Endodermal cell (in vitro differentiated cells): ENCODE measurements around the gene AKR7A3. TPM values are rescaled to one million over a fixed set of nuclear protein-coding genes. Genes with fewer than 3 reads are reported as not detected.

ENCODE experiments used
- DNase-seq: peaks from one replicate; pipeline ENCODE4 v3.0.0-alpha.2; 2017
- H3K27ac ChIP-seq: 2 replicates; pipeline ENCODE4 v1.5.1; 2013; ENCODE audit warnings: mild to moderate bottlenecking, low read depth, low read length, moderate library complexity
- H3K27me3 ChIP-seq: 2 replicates; pipeline ENCODE4 v1.6.1; 2013; ENCODE audit warnings: mild to moderate bottlenecking, low read length, moderate library complexity; ENCODE audit not compliant: insufficient read depth, control insufficient read depth, poor library complexity, severe bottlenecking
- H3K36me3 ChIP-seq: 2 replicates; pipeline ENCODE4 v1.7.0; 2013; ENCODE audit warnings: mild to moderate bottlenecking, low read length, moderate library complexity; ENCODE audit not compliant: control insufficient read depth, insufficient read depth
- H3K4me1 ChIP-seq: one replicate; pipeline ENCODE4 v1.7.0; 2013; ENCODE audit warnings: low read length; ENCODE audit not compliant: control insufficient read depth, insufficient read depth
- H3K4me3 ChIP-seq: 2 replicates; pipeline ENCODE4 v1.5.1; 2013; ENCODE audit warnings: mild to moderate bottlenecking, low read length, moderate library complexity
- H3K9ac ChIP-seq: 2 replicates; pipeline ENCODE4 v1.6.1; 2013; ENCODE audit warnings: mild to moderate bottlenecking, low read length, moderate library complexity; ENCODE audit not compliant: poor library complexity, severe bottlenecking; ENCODE audit errors: extremely low read depth
- H3K9me3 ChIP-seq: 2 replicates; pipeline ENCODE4 v1.6.1; 2013; ENCODE audit warnings: mild to moderate bottlenecking, low read length, moderate library complexity; ENCODE audit not compliant: control insufficient read depth
- H3K27ac Mint-ChIP-seq: 2 replicates; pipeline ENCODE4 v1.8.0; 2020; ENCODE audit warnings: mixed read lengths
- H3K27me3 Mint-ChIP-seq: 2 replicates; pipeline ENCODE4 v1.8.0; 2021; ENCODE audit warnings: mild to moderate bottlenecking, mixed read lengths; ENCODE audit not compliant: insufficient read depth
- H3K36me3 Mint-ChIP-seq: 2 replicates; pipeline ENCODE4 v1.8.0; 2020; ENCODE audit warnings: low read depth, mixed read lengths
- H3K4me1 Mint-ChIP-seq: 2 replicates; pipeline ENCODE4 v1.8.0; 2020; ENCODE audit warnings: mixed read lengths
- H3K4me3 Mint-ChIP-seq: 2 replicates; pipeline ENCODE4 v1.8.0; 2020; ENCODE audit warnings: mild to moderate bottlenecking, moderate library complexity, mixed read lengths
- H3K9me3 Mint-ChIP-seq: 2 replicates; pipeline ENCODE4 v1.8.0; 2020; ENCODE audit warnings: mild to moderate bottlenecking, mixed read lengths
- WGBS, 2 experiments: methylation state at CpG; one replicate each; pipeline versions ENCODE4 v1.1.5 to v1.1.7; 2013; ENCODE audit warnings: missing lambda C conversion rate in 2 of 2, mixed read lengths in 1 of 2; ENCODE audit not compliant: insufficient coverage in 1 of 2, insufficient read length in 1 of 2; 5-methylcytosine and 5-hydroxymethylcytosine counted together
- total RNA-seq, 2 donors: library from RNA; stranded (reverse); fragmentation: NEBNext Ultra II Directional in 1 of 2; extraction: Animal tissue kit (Norgen Biotek cat#: 25700) in 1 of 2; gene quantifications; 2 replicates in 1 of 2; 3 replicates in 1 of 2; pipeline ENCODE4 v1.2.1, GENCODE V29; 2021
- TF ChIP-seq, protein P1 (sequence below): fragments of 200-600 bp; sonication (generic); conservative IDR thresholded peaks from 2 replicates; pipeline ENCODE4 v1.5.0; 2021; ENCODE audit warnings: antibody characterized with exemption, mild to moderate bottlenecking

The AKR7A3 gene
- total RNA-seq, 2 donors from 2014 or later, result 0.92 to 2.0 TPM

DNA sequence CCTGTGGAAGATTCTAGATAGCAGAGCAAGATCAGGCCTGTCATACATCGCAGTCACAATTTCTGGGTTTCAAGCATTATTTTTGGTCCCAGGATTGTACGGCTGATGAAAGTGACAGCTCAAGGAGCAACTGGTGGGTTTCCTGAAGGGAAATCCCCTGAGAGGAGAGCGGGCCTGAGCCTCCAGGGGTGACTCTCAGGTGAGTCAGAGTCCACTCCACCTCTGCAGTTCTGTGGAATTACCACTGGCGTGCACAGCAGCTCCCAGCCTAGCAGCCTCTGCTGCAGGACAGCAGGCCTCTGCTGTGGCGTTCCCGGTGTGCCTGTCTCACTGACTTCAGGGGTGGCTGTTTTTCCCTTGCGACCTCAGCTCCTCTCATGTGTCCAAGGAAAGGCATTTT, 48.0 kb upstream of the AKR7A3 start:
- H3K36me3 Mint-ChIP-seq, result peaks cover 24% of the 10 kb centered on the region
- H3K27ac ChIP-seq, result no peak overlapping the region
- H3K4me1 Mint-ChIP-seq, result peaks cover 6% of the 10 kb centered on the region
- no peak overlapping the region for H3K4me3 ChIP-seq
- no peaks in the 10 kb centered on the region for H3K9me3 ChIP-seq
- H3K4me1 ChIP-seq, result no peaks in the 10 kb centered on the region
- 94 to 96% methylated on average over 7 of the region's 7 CpGs for WGBS, 2 experiments
- no peak overlapping the region for H3K9ac ChIP-seq
- no peak overlapping the region for H3K4me3 Mint-ChIP-seq
- H3K9me3 Mint-ChIP-seq, result no peaks in the 10 kb centered on the region
- H3K27ac Mint-ChIP-seq, result no peak overlapping the region
- peaks cover 23% of the 10 kb centered on the region for H3K36me3 ChIP-seq
- no peak for DNase-seq
- TF ChIP-seq, protein P1, sequence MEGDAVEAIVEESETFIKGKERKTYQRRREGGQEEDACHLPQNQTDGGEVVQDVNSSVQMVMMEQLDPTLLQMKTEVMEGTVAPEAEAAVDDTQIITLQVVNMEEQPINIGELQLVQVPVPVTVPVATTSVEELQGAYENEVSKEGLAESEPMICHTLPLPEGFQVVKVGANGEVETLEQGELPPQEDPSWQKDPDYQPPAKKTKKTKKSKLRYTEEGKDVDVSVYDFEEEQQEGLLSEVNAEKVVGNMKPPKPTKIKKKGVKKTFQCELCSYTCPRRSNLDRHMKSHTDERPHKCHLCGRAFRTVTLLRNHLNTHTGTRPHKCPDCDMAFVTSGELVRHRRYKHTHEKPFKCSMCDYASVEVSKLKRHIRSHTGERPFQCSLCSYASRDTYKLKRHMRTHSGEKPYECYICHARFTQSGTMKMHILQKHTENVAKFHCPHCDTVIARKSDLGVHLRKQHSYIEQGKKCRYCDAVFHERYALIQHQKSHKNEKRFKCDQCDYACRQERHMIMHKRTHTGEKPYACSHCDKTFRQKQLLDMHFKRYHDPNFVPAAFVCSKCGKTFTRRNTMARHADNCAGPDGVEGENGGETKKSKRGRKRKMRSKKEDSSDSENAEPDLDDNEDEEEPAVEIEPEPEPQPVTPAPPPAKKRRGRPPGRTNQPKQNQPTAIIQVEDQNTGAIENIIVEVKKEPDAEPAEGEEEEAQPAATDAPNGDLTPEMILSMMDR, result no peak
- no peaks in the 10 kb centered on the region for H3K27me3 Mint-ChIP-seq
- no peaks in the 10 kb centered on the region for H3K27me3 ChIP-seq

DNA sequence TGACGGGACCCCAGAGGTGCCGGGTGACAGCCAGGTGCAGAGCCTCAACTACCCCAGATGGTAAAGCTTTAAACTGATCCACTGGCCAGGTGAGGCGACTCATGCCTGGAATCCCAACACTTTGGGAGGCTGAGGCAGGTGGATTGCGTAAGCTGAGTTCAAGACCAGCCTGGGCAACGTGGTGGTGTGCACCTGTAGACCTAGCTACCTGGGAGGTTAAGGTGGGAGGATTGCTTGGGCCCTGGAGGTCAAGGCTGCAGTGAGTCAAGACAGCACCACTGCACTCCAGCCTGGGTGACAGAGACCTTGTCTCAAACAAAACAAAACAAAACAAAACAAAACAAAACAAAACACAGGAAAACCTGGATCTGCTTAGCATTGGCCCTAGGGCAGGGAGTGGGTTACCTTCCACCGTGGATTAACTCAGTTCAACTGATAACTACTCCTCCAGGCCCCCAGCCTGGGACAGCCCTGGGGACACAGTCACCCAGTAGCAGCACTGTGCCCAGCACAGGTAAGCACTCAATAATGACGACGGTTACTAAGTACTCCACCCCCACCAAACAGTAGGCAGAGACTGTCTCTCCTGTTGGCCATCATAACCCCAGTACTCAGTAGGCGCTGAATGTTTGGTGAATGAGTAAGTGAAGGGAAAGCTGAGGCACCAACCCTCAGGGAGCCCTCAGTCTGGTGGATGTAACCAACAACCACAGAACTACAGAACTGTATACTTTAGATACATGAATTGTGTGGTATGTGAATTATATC, 45.2 kb upstream of the AKR7A3 start:
- Mint-ChIP-seq H3K4me3 (no peak overlapping the region), H3K9me3 (no peaks in the 10 kb centered on the region), H3K36me3 (peaks cover 8% of the 10 kb centered on the region), H3K27me3 (no peaks in the 10 kb centered on the region), H3K4me1 (peaks cover 4% of the 10 kb centered on the region), H3K27ac (no peak overlapping the region)
- WGBS, 2 experiments, result 82 to 85% methylated on average over 7 to 8 of the region's 9 CpGs
- H3K4me1 ChIP-seq, result no peaks in the 10 kb centered on the region
- TF ChIP-seq, protein P1, result no peak
- no peak for DNase-seq
- no peaks in the 10 kb centered on the region for H3K27me3 ChIP-seq
- H3K9ac ChIP-seq, result no peak overlapping the region
- no peak overlapping the region for H3K27ac ChIP-seq
- no peaks in the 10 kb centered on the region for H3K36me3 ChIP-seq
- H3K9me3 ChIP-seq, result no peaks in the 10 kb centered on the region
- no peak overlapping the region for H3K4me3 ChIP-seq

DNA sequence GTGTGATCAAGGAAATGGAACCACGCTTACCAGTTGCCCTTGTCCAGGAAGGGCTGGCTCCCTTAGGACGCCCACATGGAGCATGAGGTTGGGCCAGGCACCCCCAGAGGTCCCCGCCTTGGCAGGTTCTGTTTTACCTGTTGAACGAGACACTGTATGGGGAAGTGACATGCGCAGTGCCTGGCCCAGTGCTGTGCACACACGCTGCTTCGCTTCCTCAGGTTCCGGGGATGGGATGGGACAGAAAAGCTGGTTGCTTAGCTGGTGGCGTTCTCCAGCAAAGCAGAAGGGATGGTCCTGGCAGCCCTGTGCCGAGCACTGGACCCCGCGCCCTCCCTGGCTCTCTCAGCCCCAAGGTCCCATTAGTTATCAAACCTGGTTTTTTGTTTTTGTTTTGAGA, 44.3 kb upstream of the AKR7A3 start:
- TF ChIP-seq, protein P1, result no peak
- Mint-ChIP-seq H3K36me3 (peaks cover 7% of the 10 kb centered on the region), H3K9me3 (no peaks in the 10 kb centered on the region), H3K27me3 (no peaks in the 10 kb centered on the region), H3K27ac (peak overlapping the region; percentile 26), H3K4me1 (no peaks in the 10 kb centered on the region), H3K4me3 (no peak overlapping the region)
- H3K27ac ChIP-seq, result no peak overlapping the region
- DNase-seq, result no peak
- H3K9ac ChIP-seq, result no peak overlapping the region
- no peaks in the 10 kb centered on the region for H3K4me1 ChIP-seq
- H3K9me3 ChIP-seq, result no peaks in the 10 kb centered on the region
- H3K27me3 ChIP-seq, result no peaks in the 10 kb centered on the region
- H3K36me3 ChIP-seq, result peaks cover 2% of the 10 kb centered on the region
- 82 to 90% methylated on average over 9 to 12 of the region's 12 CpGs for WGBS, 2 experiments
- H3K4me3 ChIP-seq, result no peak overlapping the region
